ENCODE data around the gene GOLGA2. TPM values are rescaled to one million over a fixed set of nuclear protein-coding genes. Genes with fewer than 3 reads are reported as not detected.
A peak's percentile ranks its signal among the peaks of the same experiment; 100 is the strongest.

GOLGA2 gene
- total and polyA plus RNA-seq, 2 of the 13 experiments (the other 11 are each of a cell fraction or from before 2014, with no cell fraction given), result 45.3 to 45.8 TPM

MicroRNAs encoded within 50 kb of the gene (microRNA counts, 767-probe panel; counts per million panel counts)
- microRNA hsa-miR-199b-5p (not detected), microRNA hsa-miR-3154 (not detected)

Small RNA genes within 50 kb of the gene (microRNA-seq; reads per million reads assigned to microRNA genes)
- gene MIR199B, result 100 reads per million, percentile 73 among the genes with 10 or more reads in this experiment
- gene MIR3154, result 0.51 reads per million

Small RNA genes within 50 kb of the gene (small RNA-seq; reads per million reads assigned to genes)
- gene MIR199B (ENCODE audit: insufficient read depth in 2 of 3, insufficient read length in 3 of 3, low read depth in 2 of 3, low replicate concordance in 1 of 3) (2.0 to 687 (median 117) reads per million in 3 experiments), gene MIR3154 (ENCODE audit: insufficient read depth in 2 of 3, insufficient read length in 3 of 3, low read depth in 2 of 3, low replicate concordance in 1 of 3) (0 reads per million in 3 experiments)

Other genes starting within 250 kb of the GOLGA2 start
- 6.0 and 6.6 TPM in 2 replicates for gene NAIF1, start 208.7 kb downstream of the GOLGA2 start, total RNA-seq (2016; rRNA removed; fragmentation: Illumina TruSeq; extraction: Trizol)
- 6.9 TPM in 2 replicates for gene NAIF1, start 208.7 kb downstream of the GOLGA2 start, polyA plus RNA-seq (2011; rRNA removed)
- gene SLC25A25, start 207.8 kb downstream of the GOLGA2 start, total RNA-seq (2016; rRNA removed; fragmentation: Illumina TruSeq; extraction: Trizol), result 18.5 and 24.8 TPM in 2 replicates
- gene SLC25A25, start 207.8 kb downstream of the GOLGA2 start, polyA plus RNA-seq (2011; rRNA removed), result 10.5 and 16.7 TPM in 2 replicates
- gene PTGES2, start 148.3 kb downstream of the GOLGA2 start, total RNA-seq (2016; rRNA removed; fragmentation: Illumina TruSeq; extraction: Trizol), result 68.5 and 79.8 TPM in 2 replicates
- 63.7 and 67.2 TPM in 2 replicates for gene PTGES2, start 148.3 kb downstream of the GOLGA2 start, polyA plus RNA-seq (2011; rRNA removed)
- 0.34 and 0.38 TPM in 2 replicates for gene LCN2, start 126.6 kb downstream of the GOLGA2 start, total RNA-seq (2016; rRNA removed; fragmentation: Illumina TruSeq; extraction: Trizol)
- gene LCN2, start 126.6 kb downstream of the GOLGA2 start, polyA plus RNA-seq (2011; rRNA removed), result 1.4 and 2.3 TPM in 2 replicates
- 22.2 and 33.1 TPM in 2 replicates for gene BBLN, start 115.7 kb downstream of the GOLGA2 start, total RNA-seq (2016; rRNA removed; fragmentation: Illumina TruSeq; extraction: Trizol)
- 27.6 and 29.5 TPM in 2 replicates for gene BBLN, start 115.7 kb downstream of the GOLGA2 start, polyA plus RNA-seq (2011; rRNA removed)
- 25.8 and 30.6 TPM in 2 replicates for gene CIZ1, start 84.4 kb downstream of the GOLGA2 start, total RNA-seq (2016; rRNA removed; fragmentation: Illumina TruSeq; extraction: Trizol)
- gene CIZ1, start 84.4 kb downstream of the GOLGA2 start, polyA plus RNA-seq (2011; rRNA removed), result 50.3 and 54.7 TPM in 2 replicates
- 0.13 and 0.15 TPM in 2 replicates for gene DNM1, start 72.6 kb downstream of the GOLGA2 start, total RNA-seq (2016; rRNA removed; fragmentation: Illumina TruSeq; extraction: Trizol)
- gene DNM1, start 72.6 kb downstream of the GOLGA2 start, polyA plus RNA-seq (2011; rRNA removed), result 0.58 and 0.91 TPM in 2 replicates
- gene SWI5, start 269 bp upstream of the GOLGA2 start, total RNA-seq (2016; rRNA removed; fragmentation: Illumina TruSeq; extraction: Trizol), result 39.2 and 46.5 TPM in 2 replicates
- gene SWI5, start 269 bp upstream of the GOLGA2 start, polyA plus RNA-seq (2011; rRNA removed), result 41.0 and 48.7 TPM in 2 replicates
- 41.2 and 57.8 TPM in 2 replicates for gene TRUB2, start 46.4 kb upstream of the GOLGA2 start, total RNA-seq (2016; rRNA removed; fragmentation: Illumina TruSeq; extraction: Trizol)
- gene TRUB2, start 46.4 kb upstream of the GOLGA2 start, polyA plus RNA-seq (2011; rRNA removed), result 22.3 and 26.5 TPM in 2 replicates
- 16.2 and 26.1 TPM in 2 replicates for gene COQ4, start 46.8 kb upstream of the GOLGA2 start, total RNA-seq (2016; rRNA removed; fragmentation: Illumina TruSeq; extraction: Trizol)
- gene COQ4, start 46.8 kb upstream of the GOLGA2 start, polyA plus RNA-seq (2011; rRNA removed), result 36.0 and 37.5 TPM in 2 replicates
- 9.3 and 18.8 TPM in 2 replicates for gene SLC27A4, start 64.5 kb upstream of the GOLGA2 start, total RNA-seq (2016; rRNA removed; fragmentation: Illumina TruSeq; extraction: Trizol)
- gene SLC27A4, start 64.5 kb upstream of the GOLGA2 start, polyA plus RNA-seq (2011; rRNA removed), result 10.6 and 16.9 TPM in 2 replicates
- 37.1 and 42.1 TPM in 2 replicates for gene URM1, start 95.4 kb upstream of the GOLGA2 start, total RNA-seq (2016; rRNA removed; fragmentation: Illumina TruSeq; extraction: Trizol)
- gene URM1, start 95.4 kb upstream of the GOLGA2 start, polyA plus RNA-seq (2011; rRNA removed), result 41.3 and 51.5 TPM in 2 replicates
- 4.2 and 9.0 TPM in 2 replicates for gene CERCAM, start 144.8 kb upstream of the GOLGA2 start, total RNA-seq (2016; rRNA removed; fragmentation: Illumina TruSeq; extraction: Trizol)
- 17.1 and 19.6 TPM in 2 replicates for gene CERCAM, start 144.8 kb upstream of the GOLGA2 start, polyA plus RNA-seq (2011; rRNA removed)
- gene ODF2, start 180.0 kb upstream of the GOLGA2 start, total RNA-seq (2016; rRNA removed; fragmentation: Illumina TruSeq; extraction: Trizol), result 28.3 and 31.3 TPM in 2 replicates
- gene ODF2, start 180.0 kb upstream of the GOLGA2 start, polyA plus RNA-seq (2011; rRNA removed), result 9.8 and 10.0 TPM in 2 replicates
- gene GLE1, start 228.7 kb upstream of the GOLGA2 start, total RNA-seq (2016; rRNA removed; fragmentation: Illumina TruSeq; extraction: Trizol), result 28.8 and 41.1 TPM in 2 replicates
- gene GLE1, start 228.7 kb upstream of the GOLGA2 start, polyA plus RNA-seq (2011; rRNA removed), result 10.6 and 14.7 TPM in 2 replicates

Data from HepG2 (cell line).